ENCODE results near the gene SDHAF2. TPM values are rescaled to one million over a fixed set of nuclear protein-coding genes. Genes with fewer than 3 reads are reported as not detected.
A peak's percentile ranks its signal among the peaks of the same experiment; 100 is the strongest.

Gene SDHAF2
- total and polyA plus RNA-seq, 11 donors, result 25.7 to 124 (median 34.5) TPM

GRCh38 chr11:61414547-61414946 is 15.4 kb upstream of the SDHAF2 start:
- H3K4me3 ChIP-seq, result no peak overlapping the region
- DNase-seq (no peak), ATAC-seq (no peak)
- H3K4me1 ChIP-seq, result peaks cover 0 to 19% (median 7%) of the 10 kb centered on the region in 12 donors
- 57 to 75% (median 70%) methylated on average over 2 of the region's 2 CpGs for WGBS, 4 donors
- H3K27me3 ChIP-seq, result no peaks in the 10 kb centered on the region
- no peaks in the 10 kb centered on the region for H3K9me3 ChIP-seq
- no peak for TF ChIP-seq POLR2A (IDR thresholded peaks at IDR 0.05)
- TF ChIP-seq CTCF (IDR thresholded peaks at IDR 0.05), result no peak
- H3K36me3 ChIP-seq, result peaks cover 3 to 100% (median 100%) of the 10 kb centered on the region in 9 donors
- intact Hi-C loops (cut with DNase I), result no loop called here
- no peak overlapping the region for H3K27ac ChIP-seq

GRCh38 chr11:61415381-61415780 is 14.5 kb upstream of the SDHAF2 start:
- peaks cover 0 to 19% (median 7%) of the 10 kb centered on the region in 12 donors for H3K4me1 ChIP-seq
- TF ChIP-seq POLR2A (IDR thresholded peaks at IDR 0.05) (no peak), CTCF (IDR thresholded peaks at IDR 0.05) (no peak)
- ATAC-seq (no peak), DNase-seq (no peak)
- intact Hi-C loops (cut with DNase I), result no loop called here
- WGBS, 4 donors, result 89 to 91% (median 90%) methylated on average over 6 of the region's 6 CpGs
- no peaks in the 10 kb centered on the region for H3K27me3 ChIP-seq
- H3K9me3 ChIP-seq, result no peaks in the 10 kb centered on the region
- H3K27ac ChIP-seq, result no peak overlapping the region
- no peak overlapping the region for H3K4me3 ChIP-seq
- peaks cover 3 to 100% (median 100%) of the 10 kb centered on the region in 9 donors for H3K36me3 ChIP-seq

GRCh38 chr11:61416941-61417340 is 13.0 kb upstream of the SDHAF2 start:
- H3K36me3 ChIP-seq, result peaks cover 0 to 100% (median 100%) of the 10 kb centered on the region in 9 donors
- ATAC-seq, result no peak
- H3K27me3 ChIP-seq, result no peaks in the 10 kb centered on the region
- TF ChIP-seq CTCF (IDR thresholded peaks at IDR 0.05), result no peak
- no peak for TF ChIP-seq POLR2A (IDR thresholded peaks at IDR 0.05)
- WGBS, 4 donors, result 58 to 76% (median 68%) methylated on average over 3 of the region's 3 CpGs
- no peak overlapping the region for H3K4me3 ChIP-seq
- DNase-seq, result no peak
- H3K27ac ChIP-seq, result peak overlapping the region in 2 of 12 donors; percentile 39 to 46
- intact Hi-C loops (cut with DNase I), result no loop called here
- H3K4me1 ChIP-seq, result peaks cover 0 to 20% (median 7%) of the 10 kb centered on the region in 12 donors
- H3K9me3 ChIP-seq, result no peaks in the 10 kb centered on the region

- Histone ChIP-seq H3K9me3 (no peaks in the 10 kb centered on the region), H3K4me1 (peaks cover 0 to 24% (median 7%) of the 10 kb centered on the region in 12 donors), H3K4me3 (no peak overlapping the region), H3K36me3 (peaks cover 0 to 100% (median 100%) of the 10 kb centered on the region in 9 donors), H3K27me3 (no peaks in the 10 kb centered on the region), H3K27ac (peak overlapping the region in 3 of 12 donors; percentile 2 to 46 (median 16))
- ATAC-seq (peak; percentile 15 to 73 (median 58)), DNase-seq (no peak)
- intact Hi-C loops (cut with DNase I), result no loop called here
- TF ChIP-seq CTCF (IDR thresholded peaks at IDR 0.05), result no peak
- no peak for TF ChIP-seq POLR2A (IDR thresholded peaks at IDR 0.05)
- 15 to 41% (median 22%) methylated on average over 2 of the region's 2 CpGs for WGBS, 4 donors
These were observed 12.3 kb upstream of the SDHAF2 start for GRCh38 chr11:61417670-61418069.

Measured in heart left ventricle (tissue), 16 donors.